GM19193 (cell line): ENCODE measurements around the gene METTL3.

Source experiments
- POLR2A ChIP-seq: IDR thresholded peaks from 4 replicates; pipeline ENCODE4 v1.6.1; 2011; ENCODE audit not compliant: insufficient read depth, insufficient read length; ENCODE audit errors: extremely low read depth

Gene METTL3

GRCh38 chr14:21534576-21534975 is 23.4 kb upstream of the METTL3 start:
- TF ChIP-seq POLR2A = no peak

GRCh38 chr14:21533294-21533693 is 22.2 kb upstream of the METTL3 start:
- no peak for TF ChIP-seq POLR2A

- no peak for TF ChIP-seq POLR2A
Measured at GRCh38 chr14:21529515-21529914, 18.4 kb upstream of the METTL3 start.

- no peak for TF ChIP-seq POLR2A
Measured at GRCh38 chr14:21528381-21529348, 17.5 kb upstream of the METTL3 start.

GRCh38 chr14:21527318-21527679 is 16.2 kb upstream of the METTL3 start:
- TF ChIP-seq POLR2A = no peak

DNA sequence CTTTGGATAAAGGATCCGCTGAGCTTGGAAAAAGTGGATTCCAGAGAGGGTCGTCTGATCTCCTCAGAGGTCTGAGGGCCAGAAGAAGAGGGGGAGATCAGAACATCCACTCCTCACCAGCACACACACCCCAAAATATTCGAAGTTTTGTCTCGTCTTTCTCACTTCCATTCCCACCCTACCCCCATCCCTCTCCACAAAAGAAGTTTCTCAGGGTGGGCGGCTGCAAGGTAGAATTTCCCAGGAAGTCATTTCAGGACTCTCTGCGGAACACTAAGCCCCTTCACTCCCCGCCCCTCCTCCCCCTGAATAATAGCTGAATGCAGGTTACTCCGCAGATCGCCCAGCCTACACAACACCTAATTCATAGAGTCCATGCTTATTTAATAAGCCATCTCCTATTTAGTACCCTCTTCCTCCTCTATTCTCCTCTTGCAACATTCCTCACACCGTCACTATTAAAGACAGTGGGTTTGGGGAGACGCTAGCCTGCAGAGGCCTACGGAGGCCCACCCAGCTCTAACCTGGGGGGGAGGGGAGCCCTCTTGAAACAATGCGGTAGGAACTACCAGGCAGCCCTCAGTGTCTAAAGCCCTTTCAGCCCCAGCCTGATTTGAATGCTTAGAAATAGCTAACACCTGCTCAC is 15.7 kb upstream of the METTL3 start:
- no peak for TF ChIP-seq POLR2A

DNA sequence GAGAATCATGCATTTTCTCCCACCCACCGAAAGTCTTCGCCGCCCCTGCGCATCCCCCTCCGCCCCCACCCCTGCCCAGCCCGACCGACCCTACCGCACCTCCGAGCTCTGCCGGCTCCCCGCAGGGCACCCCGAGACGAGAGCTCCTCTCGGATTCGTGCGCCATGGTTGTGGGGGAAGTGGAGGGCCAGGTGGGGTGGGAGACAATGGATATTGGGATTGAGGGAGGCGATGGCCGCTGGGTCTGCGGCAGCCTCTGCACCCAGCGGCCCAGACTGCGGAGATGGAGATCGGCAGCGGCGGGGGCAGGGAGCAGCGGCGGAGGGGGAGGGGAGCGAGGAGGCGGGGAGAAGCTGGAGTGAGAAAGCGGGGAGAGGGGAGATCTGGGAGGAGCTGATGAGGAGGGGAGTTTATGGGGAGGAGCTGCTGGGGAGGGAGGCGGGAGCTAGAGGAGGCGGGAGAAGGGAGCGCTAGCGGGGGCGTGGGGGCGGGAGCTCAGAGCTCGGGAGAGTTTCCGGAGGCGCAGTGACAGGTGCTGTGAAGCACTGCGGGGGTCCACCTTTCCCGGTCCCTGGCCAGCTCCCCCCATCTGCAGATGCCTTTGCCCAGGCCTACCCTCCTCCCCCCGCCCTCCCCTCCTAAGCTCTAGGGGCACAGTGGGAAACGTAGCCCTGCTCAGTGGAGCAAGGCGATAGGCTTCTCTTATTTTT is 15.0 kb upstream of the METTL3 start, which contains the start of gene SALL2:
Gene SALL2 (minus strand): TSS at position 385 of the 710 bp plus-strand sequence. CDS start 219 bp downstream, at position 166.
- TF ChIP-seq POLR2A = no peak

DNA sequence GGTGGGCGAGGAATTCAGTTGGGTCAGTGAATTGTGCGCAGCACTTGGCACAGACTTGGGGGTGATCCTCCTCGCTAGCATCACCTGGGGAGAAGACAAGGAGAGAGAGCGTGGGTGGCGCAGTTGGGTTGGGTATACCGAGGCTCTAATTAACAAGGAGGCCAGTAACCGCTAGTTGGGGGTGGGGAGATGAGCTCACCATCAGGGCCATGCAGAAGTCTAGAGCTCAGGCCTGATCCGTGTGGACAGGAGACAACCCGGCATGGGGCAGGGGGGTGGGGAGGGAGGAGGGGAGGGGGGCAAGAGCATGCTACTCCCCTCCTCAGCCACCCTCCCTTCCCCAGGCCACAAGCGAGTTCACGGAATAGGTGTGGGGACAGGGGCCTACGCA is 14.4 kb upstream of the METTL3 start:
- TF ChIP-seq POLR2A = no peak

- TF ChIP-seq POLR2A = no peak
Measured at GRCh38 chr14:21524575-21525490, 13.7 kb upstream of the METTL3 start.

- TF ChIP-seq POLR2A = no peak
Measured at GRCh38 chr14:21523203-21523602, 12.1 kb upstream of the METTL3 start.

DNA sequence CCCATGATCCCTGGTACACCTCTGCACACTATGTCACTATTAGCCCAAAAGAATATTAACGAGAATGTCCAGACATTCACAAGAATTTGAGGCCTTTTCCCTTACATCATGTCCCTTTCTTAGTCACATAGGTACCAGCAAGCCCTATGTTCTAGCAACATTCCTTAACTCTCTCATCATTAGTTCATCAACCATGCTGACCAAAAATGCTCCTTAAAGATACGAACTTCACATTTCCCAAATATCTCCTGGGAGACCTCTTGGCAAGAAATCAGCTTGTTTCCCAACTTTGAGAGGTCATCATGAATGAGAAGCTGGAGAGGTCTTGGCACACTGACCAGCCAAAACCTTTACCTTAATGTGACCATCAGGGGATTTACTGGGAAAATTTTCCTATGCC is 10.4 kb upstream of the METTL3 start:
- no peak for TF ChIP-seq POLR2A

DNA sequence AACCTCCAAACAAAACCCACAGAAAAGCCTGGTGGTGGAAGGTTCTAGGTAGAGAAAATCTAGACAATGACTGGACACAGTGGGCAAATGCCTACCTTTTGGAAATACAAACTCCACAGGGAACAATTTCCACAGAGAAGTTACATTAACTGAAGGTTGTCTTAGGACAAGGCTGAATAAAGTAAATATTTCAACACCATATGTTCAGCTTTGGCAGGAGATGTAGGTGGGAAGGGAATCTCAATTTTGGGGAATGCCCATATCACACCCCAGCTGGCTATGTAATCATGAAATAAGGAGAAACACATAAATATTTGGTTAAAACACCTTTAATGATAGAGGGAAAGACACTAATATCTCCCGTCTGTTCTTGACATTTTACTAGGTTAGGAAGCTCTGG is 9.6 kb upstream of the METTL3 start:
- TF ChIP-seq POLR2A = no peak

- no peak for TF ChIP-seq POLR2A
Measured at GRCh38 chr14:21518725-21519124, 7.6 kb upstream of the METTL3 start.

GRCh38 chr14:21514341-21514740 is 3.2 kb upstream of the METTL3 start:
- TF ChIP-seq POLR2A = no peak
